Frontal cortex (tissue), 4 donors: ENCODE results near the gene CASK. TPM values are rescaled to one million over a fixed set of nuclear protein-coding genes. Genes with fewer than 3 reads are reported as not detected.

Source experiments
- DNase-seq, 2 donors: peaks; one replicate each; pipeline ENCODE4 v3.0.0; 2012; ENCODE audit warnings: low spot score in 2 of 2
- FAIRE-seq: peaks from 2 replicates; lab custom pipeline; 2012; peaks lifted over from hg19 to GRCh38; lab: Jason Lieb, UNC
- total RNA-seq: library from RNA; depleted of rRNA; stranded (reverse); fragments of >200 nt; gene quantifications from one replicate; pipeline ENCODE4 v1.2.3, GENCODE V29; 2014
- donor health status: control.
- donor health status: control.
- donor health status: control.

Gene CASK
- total RNA-seq, 1 donor from 2014 or later: 72.6 TPM

GRCh38 chrX:41846714-41847113 is 76.6 kb downstream of the CASK start:
- no peak for FAIRE-seq
- DNase-seq: no peak

DNA sequence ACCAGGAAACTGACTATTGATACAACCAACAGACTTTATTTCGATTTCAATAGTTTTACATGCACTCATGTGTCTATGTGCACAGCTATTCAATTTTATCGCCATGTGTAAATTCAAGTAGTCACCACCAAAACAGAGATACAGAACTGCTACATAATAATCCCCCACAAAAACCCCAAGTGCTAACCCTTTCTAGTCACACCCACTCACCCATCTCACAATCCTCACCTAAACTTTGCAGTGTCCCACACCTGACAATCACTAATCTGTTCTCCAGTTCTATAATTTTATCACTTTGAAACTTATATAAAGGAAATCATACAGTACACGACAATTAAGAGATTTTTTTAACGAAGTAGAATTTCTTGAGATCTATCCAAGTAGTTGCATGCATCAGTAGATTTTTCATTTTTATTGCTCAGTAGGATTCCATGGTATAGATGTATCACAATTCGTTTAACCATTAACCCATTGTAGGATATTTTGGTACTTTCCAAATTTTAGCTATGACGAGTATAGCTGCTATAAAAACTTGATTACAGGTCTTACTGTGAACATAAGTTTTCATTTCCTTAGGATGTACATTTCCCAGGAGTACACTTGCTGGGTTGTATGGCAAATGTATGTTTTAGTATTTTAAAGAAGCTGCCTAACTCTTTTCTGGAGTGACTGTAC is 85.9 kb downstream of the CASK start:
- no peak for FAIRE-seq

GRCh38 chrX:41828826-41829225 is 94.5 kb downstream of the CASK start:
- DNase-seq (no peak), FAIRE-seq (no peak)

More for the DNA sequence above, 85.9 kb downstream of the CASK start:
- no peak for DNase-seq

GRCh38 chrX:41827886-41828285 is 95.5 kb downstream of the CASK start:
- no peak for FAIRE-seq
- no peak for DNase-seq

GRCh38 chrX:41825796-41826195 is 97.6 kb downstream of the CASK start:
- no peak for FAIRE-seq

DNA sequence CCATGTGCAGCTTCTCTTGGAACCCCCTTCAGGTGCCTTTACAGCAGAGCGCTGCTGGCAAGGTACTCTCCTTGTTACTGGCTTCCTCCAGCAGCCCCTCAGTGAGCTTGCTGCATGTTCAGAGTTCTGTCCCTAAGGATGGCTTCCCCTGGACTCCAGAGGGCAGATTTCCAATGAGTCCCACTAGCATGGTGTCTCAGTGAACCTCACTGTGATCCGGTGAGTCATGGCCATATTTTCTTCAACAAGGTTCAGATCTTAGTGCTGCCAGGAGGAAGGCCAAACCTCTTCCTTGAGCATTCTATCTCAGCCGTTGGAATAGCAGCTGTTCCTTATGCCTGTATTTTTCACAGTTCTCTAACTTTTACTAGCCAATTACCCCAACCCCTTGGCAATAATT is 98.8 kb downstream of the CASK start:
- FAIRE-seq (no peak), DNase-seq (no peak)

More at GRCh38 chrX:41825796-41826195, 97.6 kb downstream of the CASK start:
- DNase-seq: no peak

GRCh38 chrX:41823402-41823801 is 100.0 kb downstream of the CASK start:
- DNase-seq (no peak), FAIRE-seq (no peak)

GRCh38 chrX:41822892-41823291 is 100.5 kb downstream of the CASK start:
- DNase-seq: no peak
- FAIRE-seq: no peak

GRCh38 chrX:41808047-41808446 is 115.3 kb downstream of the CASK start:
- FAIRE-seq (no peak), DNase-seq (no peak)

- FAIRE-seq: no peak
- DNase-seq: no peak
Observed at GRCh38 chrX:41802958-41803357, 120.4 kb downstream of the CASK start.

- DNase-seq: no peak
- no peak for FAIRE-seq
Observed at GRCh38 chrX:41799661-41800060, 123.7 kb downstream of the CASK start.

- no peak for FAIRE-seq
- no peak for DNase-seq
Observed at GRCh38 chrX:41796577-41796976, 126.8 kb downstream of the CASK start.

DNA sequence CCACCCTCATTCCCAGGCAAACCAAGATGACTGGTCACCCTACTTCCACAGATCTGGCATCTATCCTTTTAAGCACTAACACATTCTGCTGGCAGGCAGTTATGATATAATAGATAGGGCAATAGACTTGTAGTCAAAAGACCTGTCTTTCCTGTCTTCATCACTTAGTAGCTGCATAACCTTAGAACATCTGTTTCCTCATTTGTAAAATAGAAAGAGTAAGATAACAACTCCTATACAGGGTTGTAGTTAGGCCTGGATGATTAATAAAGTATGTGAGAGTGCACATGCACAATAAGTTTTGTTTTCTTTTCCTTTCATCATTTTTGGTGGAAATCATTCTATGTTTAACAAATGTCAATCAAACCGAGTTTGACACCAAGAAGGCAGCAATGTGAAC is 127.3 kb downstream of the CASK start:
- FAIRE-seq (no peak), DNase-seq (no peak)

GRCh38 chrX:41789374-41789773 is 134.0 kb downstream of the CASK start:
- FAIRE-seq (no peak), DNase-seq (no peak)

- FAIRE-seq (no peak), DNase-seq (no peak)
Observed at GRCh38 chrX:41785685-41786084, 137.7 kb downstream of the CASK start.

DNA sequence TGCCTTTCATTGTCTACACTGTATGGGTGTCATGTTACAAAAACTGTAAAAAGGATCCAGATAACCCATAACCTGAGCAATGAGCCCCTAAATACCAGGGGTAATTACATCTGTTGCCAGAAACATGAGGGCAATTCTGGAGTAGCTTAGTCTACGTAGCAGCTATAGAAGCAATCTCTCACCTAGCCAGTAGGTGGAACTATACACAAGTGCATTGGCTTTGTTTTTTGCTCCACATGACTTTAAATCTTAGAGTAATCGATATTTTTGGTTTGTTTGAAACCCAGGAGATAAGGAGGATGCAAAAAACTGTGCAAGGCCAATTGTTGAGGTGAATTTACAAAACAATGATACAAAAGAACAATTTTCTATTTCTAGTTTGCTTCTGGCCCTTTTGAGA is 141.9 kb downstream of the CASK start:
- FAIRE-seq (no peak), DNase-seq (peak in 1 of 2 donors; percentile 9)

GRCh38 chrX:41779941-41780340 is 143.4 kb downstream of the CASK start:
- FAIRE-seq: no peak
- DNase-seq: no peak

DNA sequence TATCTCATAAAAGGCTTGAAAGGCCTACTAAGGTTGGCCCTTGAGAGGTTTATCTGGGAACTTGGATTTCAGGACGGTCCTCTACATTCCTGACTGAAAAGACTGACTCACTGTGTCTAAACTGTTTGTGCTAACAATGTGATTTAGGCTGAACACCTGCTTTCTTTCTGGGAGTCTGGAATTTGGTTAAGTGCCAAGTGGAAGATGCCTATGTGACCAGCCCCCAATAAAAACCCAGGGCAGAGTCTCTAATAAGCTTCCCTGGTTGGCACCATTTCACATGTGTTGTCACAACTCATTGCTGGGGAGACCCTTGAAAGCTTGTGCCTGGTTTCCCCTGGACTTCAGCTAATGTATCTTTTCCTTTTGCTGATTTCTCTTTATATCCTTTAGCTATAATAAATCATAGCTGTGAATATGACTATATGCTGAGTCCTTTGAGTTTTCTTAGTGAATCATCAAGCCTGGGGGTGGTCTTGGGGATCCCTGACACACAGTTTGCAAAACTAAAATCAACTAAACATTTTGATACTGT is 144.3 kb downstream of the CASK start:
- FAIRE-seq (no peak), DNase-seq (no peak)

GRCh38 chrX:41761702-41762101 is 161.7 kb downstream of the CASK start:
- FAIRE-seq: no peak
- DNase-seq: no peak

- FAIRE-seq (no peak), DNase-seq (no peak)
Observed at GRCh38 chrX:41761169-41761568, 162.2 kb downstream of the CASK start.

DNA sequence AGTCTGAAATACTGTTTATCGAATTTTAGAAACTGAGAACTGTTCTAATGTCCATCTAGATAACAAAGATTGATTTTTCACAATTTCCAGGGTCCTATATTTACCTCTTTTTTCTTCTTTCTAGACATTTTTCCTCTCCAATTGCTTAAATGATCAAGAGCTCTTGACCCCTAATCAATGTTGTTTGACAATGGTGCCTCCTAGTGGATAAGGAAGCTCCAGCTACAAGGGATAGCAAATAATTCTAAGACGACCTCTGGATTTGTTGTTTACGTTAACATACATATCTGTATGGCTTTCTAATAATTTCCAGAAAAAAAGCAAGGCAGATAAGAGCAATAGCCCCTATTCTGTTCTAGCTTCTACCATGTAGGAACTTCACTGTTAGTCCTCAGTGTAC is 163.5 kb downstream of the CASK start:
- FAIRE-seq (no peak), DNase-seq (no peak)

GRCh38 chrX:41758401-41758800 is 165.0 kb downstream of the CASK start:
- DNase-seq: no peak
- FAIRE-seq: no peak
